Measurements from ENCODE around the gene CHRNB2. TPM values are rescaled to one million over a fixed set of nuclear protein-coding genes. Genes with fewer than 3 reads are reported as not detected.

Gene CHRNB2
- total and polyA plus RNA-seq, 9 of the 15 experiments (the other 6 are each of a cell fraction or from before 2014, with no cell fraction given): 0.01 TPM; not detected in 8

GRCh38 chr1:154627257-154628120 is 59.9 kb downstream of the CHRNB2 start (continued):
- TF ChIP-seq PURB (CRISPR knock-in tag; IDR thresholded peaks at IDR 0.05; ENCODE audit: low read depth) (no peak), ZNF354B (CRISPR knock-in tag; IDR thresholded peaks at IDR 0.05) (no peak), ZNF780A (CRISPR knock-in tag; IDR thresholded peaks at IDR 0.05) (no peak), SMAD4 (CRISPR knock-in tag; conservative IDR thresholded peaks at IDR 0.05) (peak; percentile 96), ZNF324 (CRISPR knock-in tag; IDR thresholded peaks at IDR 0.05) (no peak; the same call in 1 of the 2 replicates), CBX2 (IDR thresholded peaks at IDR 0.05; ENCODE audit: insufficient read depth, low read length, poor library complexity, severe bottlenecking) (no peak), PHF20 (IDR thresholded peaks at IDR 0.05; ENCODE audit: partially characterized antibody) (peak; percentile 98), IRF2 (CRISPR knock-in tag; IDR thresholded peaks at IDR 0.05) (no peak), CHCHD3 (CRISPR knock-in tag; IDR thresholded peaks at IDR 0.05) (no peak), ZMIZ1 (IDR thresholded peaks at IDR 0.05; ENCODE audit: low read depth in 2 of 2, low read length in 2 of 2) (peak in 1 of 2 experiments; percentile 41; a peak in 1 of 4 replicates), CEBPG (CRISPR knock-in tag; IDR thresholded peaks at IDR 0.05) (no peak; the same call in 1 of the 2 replicates), CEBPG (tag; conservative IDR thresholded peaks at IDR 0.05 in 1 of 2, IDR thresholded peaks at IDR 0.05 in 1 of 2) (peak in 1 of 2 experiments; percentile 88; a peak in 2 of 4 replicates), ELK3 (CRISPR knock-in tag; IDR thresholded peaks at IDR 0.05) (no peak), SPI1 (IDR thresholded peaks at IDR 0.05; ENCODE audit: borderline replicate concordance, low read depth, low read length) (no peak), ZNF316 (IDR thresholded peaks at IDR 0.05) (peak; percentile 96), E2F6 (IDR thresholded peaks at IDR 0.05; ENCODE audit: borderline replicate concordance in 1 of 2, extremely low read depth in 1 of 2, insufficient read depth in 1 of 2, insufficient read length in 1 of 2, low read depth in 1 of 2, low read length in 1 of 2, poor library complexity in 1 of 2, severe bottlenecking in 1 of 2) (peak; percentile 64 to 83), ZBTB11 (CRISPR knock-in tag; IDR thresholded peaks at IDR 0.05) (no peak)
